ENCODE results near the gene PLLP. TPM values are rescaled to one million over a fixed set of nuclear protein-coding genes. Genes with fewer than 3 reads are reported as not detected.

PLLP gene
- total and polyA plus RNA-seq, 9 of the 15 experiments (the other 6 are each of a cell fraction or from before 2014, with no cell fraction given): 0.09 to 0.96 (median 0.27) TPM

DNA sequence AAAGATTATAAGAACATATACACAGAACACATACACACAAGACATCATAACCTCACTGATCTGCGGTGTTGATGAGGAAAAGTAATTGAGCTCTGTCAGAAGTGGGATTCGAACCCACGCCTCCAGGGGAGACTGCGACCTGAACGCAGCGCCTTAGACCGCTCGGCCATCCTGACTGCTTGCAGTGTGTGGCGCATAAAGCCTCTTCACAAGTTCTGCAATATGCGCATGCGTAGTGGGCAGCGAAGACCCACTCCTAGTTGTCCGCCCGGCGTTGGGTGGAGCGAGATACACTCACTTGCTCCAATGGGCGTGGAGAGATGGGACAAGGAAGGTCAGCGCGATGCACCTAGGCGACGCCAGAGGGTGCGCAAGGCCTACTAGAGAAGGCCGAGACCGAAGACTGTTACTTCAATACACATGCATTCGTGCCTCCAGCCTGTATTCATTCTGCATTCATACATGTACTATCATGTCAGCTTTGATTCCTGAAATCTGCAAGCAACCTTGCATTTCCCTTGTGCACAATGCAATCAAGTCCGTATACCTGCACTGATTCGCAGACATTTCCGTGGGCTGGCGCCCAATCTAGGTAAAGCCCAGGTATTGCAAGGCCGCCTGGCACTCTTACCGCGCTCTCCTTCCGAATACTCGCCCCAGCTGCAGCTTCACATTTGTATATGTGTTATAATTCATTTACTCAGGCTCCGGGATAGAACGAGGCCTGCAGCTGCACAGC lies 16.1 kb upstream of the PLLP start (continued):
- TF ChIP-seq, protein P1, sequence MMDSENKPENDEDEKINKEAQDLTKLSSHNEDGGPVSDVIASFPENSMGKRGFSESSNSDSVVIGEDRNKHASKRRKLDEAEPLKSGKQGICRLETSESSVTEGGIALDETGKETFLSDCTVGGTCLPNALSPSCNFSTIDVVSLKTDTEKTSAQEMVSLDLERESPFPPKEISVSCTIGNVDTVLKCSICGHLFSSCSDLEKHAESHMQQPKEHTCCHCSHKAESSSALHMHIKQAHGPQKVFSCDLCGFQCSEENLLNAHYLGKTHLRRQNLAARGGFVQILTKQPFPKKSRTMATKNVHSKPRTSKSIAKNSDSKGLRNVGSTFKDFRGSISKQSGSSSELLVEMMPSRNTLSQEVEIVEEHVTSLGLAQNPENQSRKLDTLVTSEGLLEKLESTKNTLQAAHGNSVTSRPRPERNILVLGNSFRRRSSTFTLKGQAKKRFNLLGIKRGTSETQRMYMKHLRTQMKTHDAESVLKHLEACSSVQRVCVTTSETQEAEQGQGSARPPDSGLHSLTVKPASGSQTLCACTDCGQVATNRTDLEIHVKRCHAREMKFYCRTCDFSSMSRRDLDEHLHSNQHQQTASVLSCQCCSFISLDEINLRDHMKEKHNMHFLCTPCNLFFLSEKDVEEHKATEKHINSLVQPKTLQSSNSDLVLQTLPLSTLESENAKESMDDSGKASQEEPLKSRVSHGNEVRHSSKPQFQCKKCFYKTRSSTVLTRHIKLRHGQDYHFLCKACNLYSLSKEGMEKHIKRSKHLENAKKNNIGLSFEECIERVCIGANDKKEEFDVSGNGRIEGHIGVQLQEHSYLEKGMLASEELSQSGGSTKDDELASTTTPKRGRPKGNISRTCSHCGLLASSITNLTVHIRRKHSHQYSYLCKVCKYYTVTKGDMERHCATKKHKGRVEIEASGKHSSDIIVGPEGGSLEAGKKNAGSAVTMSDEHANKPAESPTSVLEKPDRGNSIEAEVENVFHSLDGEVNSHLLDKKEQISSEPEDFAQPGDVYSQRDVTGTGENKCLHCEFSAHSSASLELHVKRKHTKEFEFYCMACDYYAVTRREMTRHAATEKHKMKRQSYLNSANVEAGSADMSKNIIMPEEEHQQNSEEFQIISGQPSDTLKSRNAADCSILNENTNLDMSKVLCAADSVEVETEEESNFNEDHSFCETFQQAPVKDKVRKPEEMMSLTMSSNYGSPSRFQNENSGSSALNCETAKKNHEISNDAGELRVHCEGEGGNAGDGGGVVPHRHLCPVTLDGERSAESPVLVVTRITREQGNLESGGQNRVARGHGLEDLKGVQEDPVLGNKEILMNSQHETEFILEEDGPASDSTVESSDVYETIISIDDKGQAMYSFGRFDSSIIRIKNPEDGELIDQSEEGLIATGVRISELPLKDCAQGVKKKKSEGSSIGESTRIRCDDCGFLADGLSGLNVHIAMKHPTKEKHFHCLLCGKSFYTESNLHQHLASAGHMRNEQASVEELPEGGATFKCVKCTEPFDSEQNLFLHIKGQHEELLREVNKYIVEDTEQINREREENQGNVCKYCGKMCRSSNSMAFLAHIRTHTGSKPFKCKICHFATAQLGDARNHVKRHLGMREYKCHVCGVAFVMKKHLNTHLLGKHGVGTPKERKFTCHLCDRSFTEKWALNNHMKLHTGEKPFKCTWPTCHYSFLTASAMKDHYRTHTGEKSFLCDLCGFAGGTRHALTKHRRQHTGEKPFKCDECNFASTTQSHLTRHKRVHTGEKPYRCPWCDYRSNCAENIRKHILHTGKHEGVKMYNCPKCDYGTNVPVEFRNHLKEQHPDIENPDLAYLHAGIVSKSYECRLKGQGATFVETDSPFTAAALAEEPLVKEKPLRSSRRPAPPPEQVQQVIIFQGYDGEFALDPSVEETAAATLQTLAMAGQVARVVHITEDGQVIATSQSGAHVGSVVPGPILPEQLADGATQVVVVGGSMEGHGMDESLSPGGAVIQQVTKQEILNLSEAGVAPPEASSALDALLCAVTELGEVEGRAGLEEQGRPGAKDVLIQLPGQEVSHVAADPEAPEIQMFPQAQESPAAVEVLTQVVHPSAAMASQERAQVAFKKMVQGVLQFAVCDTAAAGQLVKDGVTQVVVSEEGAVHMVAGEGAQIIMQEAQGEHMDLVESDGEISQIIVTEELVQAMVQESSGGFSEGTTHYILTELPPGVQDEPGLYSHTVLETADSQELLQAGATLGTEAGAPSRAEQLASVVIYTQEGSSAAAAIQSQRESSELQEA (IDR thresholded peaks at IDR 0.05; ENCODE audit: low read depth): peak; percentile 78
- TF ChIP-seq, protein P2, sequence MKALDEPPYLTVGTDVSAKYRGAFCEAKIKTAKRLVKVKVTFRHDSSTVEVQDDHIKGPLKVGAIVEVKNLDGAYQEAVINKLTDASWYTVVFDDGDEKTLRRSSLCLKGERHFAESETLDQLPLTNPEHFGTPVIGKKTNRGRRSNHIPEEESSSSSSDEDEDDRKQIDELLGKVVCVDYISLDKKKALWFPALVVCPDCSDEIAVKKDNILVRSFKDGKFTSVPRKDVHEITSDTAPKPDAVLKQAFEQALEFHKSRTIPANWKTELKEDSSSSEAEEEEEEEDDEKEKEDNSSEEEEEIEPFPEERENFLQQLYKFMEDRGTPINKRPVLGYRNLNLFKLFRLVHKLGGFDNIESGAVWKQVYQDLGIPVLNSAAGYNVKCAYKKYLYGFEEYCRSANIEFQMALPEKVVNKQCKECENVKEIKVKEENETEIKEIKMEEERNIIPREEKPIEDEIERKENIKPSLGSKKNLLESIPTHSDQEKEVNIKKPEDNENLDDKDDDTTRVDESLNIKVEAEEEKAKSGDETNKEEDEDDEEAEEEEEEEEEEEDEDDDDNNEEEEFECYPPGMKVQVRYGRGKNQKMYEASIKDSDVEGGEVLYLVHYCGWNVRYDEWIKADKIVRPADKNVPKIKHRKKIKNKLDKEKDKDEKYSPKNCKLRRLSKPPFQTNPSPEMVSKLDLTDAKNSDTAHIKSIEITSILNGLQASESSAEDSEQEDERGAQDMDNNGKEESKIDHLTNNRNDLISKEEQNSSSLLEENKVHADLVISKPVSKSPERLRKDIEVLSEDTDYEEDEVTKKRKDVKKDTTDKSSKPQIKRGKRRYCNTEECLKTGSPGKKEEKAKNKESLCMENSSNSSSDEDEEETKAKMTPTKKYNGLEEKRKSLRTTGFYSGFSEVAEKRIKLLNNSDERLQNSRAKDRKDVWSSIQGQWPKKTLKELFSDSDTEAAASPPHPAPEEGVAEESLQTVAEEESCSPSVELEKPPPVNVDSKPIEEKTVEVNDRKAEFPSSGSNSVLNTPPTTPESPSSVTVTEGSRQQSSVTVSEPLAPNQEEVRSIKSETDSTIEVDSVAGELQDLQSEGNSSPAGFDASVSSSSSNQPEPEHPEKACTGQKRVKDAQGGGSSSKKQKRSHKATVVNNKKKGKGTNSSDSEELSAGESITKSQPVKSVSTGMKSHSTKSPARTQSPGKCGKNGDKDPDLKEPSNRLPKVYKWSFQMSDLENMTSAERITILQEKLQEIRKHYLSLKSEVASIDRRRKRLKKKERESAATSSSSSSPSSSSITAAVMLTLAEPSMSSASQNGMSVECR (CRISPR knock-in tag; IDR thresholded peaks at IDR 0.05): peak; percentile 65; the same call in 1 of the 2 replicates
- TF ChIP-seq, protein P3, sequence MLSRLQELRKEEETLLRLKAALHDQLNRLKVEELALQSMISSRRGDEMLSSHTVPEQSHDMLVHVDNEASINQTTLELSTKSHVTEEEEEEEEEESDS (CRISPR knock-in tag; IDR thresholded peaks at IDR 0.05): no peak
- no peak for TF ChIP-seq PRPF4 (IDR thresholded peaks at IDR 0.05; ENCODE audit: insufficient read depth, low read depth, low read length, poor library complexity, severe bottlenecking)
- TF ChIP-seq HNRNPUL1 (IDR thresholded peaks at IDR 0.05; ENCODE audit: low read length): no peak
- TF ChIP-seq, protein P4, sequence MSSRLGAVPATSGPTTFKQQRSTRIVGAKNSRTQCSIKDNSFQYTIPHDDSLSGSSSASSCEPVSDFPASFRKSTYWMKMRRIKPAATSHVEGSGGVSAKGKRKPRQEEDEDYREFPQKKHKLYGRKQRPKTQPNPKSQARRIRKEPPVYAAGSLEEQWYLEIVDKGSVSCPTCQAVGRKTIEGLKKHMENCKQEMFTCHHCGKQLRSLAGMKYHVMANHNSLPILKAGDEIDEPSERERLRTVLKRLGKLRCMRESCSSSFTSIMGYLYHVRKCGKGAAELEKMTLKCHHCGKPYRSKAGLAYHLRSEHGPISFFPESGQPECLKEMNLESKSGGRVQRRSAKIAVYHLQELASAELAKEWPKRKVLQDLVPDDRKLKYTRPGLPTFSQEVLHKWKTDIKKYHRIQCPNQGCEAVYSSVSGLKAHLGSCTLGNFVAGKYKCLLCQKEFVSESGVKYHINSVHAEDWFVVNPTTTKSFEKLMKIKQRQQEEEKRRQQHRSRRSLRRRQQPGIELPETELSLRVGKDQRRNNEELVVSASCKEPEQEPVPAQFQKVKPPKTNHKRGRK (tag; IDR thresholded peaks at IDR 0.05): no peak
- TF ChIP-seq EGR1 (conservative IDR thresholded peaks at IDR 0.05): peak; percentile 50; the same call in 1 of the 2 replicates

All from K562 (cell line).